Neuron (in vitro differentiated cells): Measurements from ENCODE around the gene MAPK1.
"Not testable (repeated sequence)": the region's sequence is repeated elsewhere in the genome, so short reads cannot be mapped to it uniquely, and the experiment has no call there.

Experiments
- H2AFZ ChIP-seq: one replicate; pipeline ENCODE4 v1.6.1; 2013; ENCODE audit warnings: low read depth, mild to moderate bottlenecking, inconsistent platforms, low read length, moderate library complexity
- H3K27me3 ChIP-seq: one replicate; pipeline ENCODE4 v1.6.1; 2013; ENCODE audit warnings: low read length; ENCODE audit not compliant: insufficient read depth
- H3K36me3 ChIP-seq: one replicate; pipeline ENCODE4 v1.6.1; 2013; ENCODE audit warnings: low read length; ENCODE audit not compliant: insufficient read depth
- H3K4me1 ChIP-seq: one replicate; pipeline ENCODE4 v1.6.1; 2013; ENCODE audit warnings: low read length; ENCODE audit not compliant: insufficient read depth
- H3K4me3 ChIP-seq: 2 replicates; pipeline ENCODE4 v1.5.1; 2013; ENCODE audit warnings: mild to moderate bottlenecking, low read length, moderate library complexity
- H3K9me3 ChIP-seq: one replicate; pipeline ENCODE4 v1.6.1; 2013; ENCODE audit warnings: low read length

The MAPK1 gene

DNA sequence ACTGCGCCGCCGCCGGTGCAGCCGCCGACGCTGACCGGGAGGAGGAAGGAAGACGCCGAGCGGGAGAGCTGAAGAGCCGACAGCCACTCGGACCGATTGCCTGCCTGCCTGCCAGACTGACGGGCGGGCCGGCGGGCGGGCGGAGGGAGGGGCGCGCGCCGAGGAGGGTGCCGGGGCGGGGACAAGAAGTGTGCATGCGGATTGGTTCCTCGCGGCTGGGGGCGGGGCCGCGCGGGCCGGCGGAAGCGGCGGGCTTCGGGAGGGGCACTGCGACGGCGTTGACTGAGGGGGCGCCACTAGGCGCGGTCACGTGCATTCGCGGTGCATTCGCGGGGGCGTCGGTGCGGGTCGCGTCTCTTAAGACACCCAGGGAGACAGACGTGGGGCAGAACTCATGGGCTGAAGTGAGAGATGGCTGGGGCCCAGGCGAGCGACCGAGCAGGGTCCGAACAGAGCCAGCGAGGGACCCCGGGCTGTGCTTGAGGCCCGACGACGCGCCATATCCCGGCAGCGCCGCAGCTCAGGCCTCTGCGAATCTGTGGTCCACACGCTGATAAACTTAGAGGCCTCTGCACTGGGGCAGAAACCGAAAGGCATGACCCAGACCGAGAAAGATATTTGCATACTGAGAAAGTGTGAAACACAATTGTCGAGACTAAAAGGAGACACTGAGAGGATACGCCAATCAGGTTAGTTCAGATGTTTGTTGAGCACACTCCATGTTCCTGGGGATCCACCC lies at the start of gene MAPK1:
Gene MAPK1 (minus strand): TSS at position 118 of the 739 bp plus-strand sequence. CDS start 205 bp downstream, outside the sequence.
- Histone ChIP-seq H3K9me3 (no peaks in the 10 kb centered on the region), H3K36me3 (no peaks in the 10 kb centered on the region), H3K27me3 (no peaks in the 10 kb centered on the region), H2AFZ (peak within 1 kb of the TSS; percentile 65), H3K4me3 (peak within 1 kb of the TSS; percentile 99), H3K4me1 (peaks cover 24% of the 10 kb centered on the region)

DNA sequence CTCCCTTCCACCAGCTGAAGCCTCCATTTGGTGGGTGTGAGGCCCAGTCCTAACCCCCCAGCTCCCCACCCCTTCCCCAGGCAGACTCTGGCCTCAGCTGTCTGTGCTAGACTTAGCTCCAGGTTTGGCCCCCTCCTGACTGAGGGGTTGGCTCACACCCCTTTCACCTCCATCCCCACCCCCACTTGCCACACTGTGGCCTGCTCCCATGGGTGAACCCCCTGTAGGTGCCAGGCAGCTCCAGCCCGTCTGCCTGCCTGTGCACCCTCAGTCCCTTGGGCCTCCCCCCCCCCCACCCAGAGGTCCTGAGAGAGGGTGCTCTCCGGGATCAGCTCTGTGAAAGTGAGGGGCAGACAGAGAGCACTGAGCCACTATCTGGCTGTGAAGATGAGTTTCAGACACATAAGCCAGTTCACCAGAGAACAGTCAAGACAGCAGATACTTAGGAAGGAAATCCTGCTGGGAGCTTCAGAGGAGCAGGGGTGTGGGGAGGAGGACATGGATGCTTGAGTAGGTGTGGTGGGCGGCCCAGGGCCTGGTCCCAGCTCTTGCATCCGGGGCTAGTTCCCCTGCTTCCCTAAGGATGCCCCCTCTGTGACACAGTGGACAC lies 49.0 kb upstream of the MAPK1 start:
- H3K27me3 ChIP-seq: no peaks in the 10 kb centered on the region
- H2AFZ ChIP-seq: no peak overlapping the region
- no peaks in the 10 kb centered on the region for H3K36me3 ChIP-seq
- H3K4me1 ChIP-seq: no peaks in the 10 kb centered on the region
- H3K9me3 ChIP-seq: no peaks in the 10 kb centered on the region
- no peak overlapping the region for H3K4me3 ChIP-seq

GRCh38 chr22:21915624-21916308 lies 48.3 kb upstream of the MAPK1 start:
- Histone ChIP-seq H3K9me3 (no peaks in the 10 kb centered on the region), H3K27me3 (no peaks in the 10 kb centered on the region), H3K4me3 (no peak overlapping the region)

DNA sequence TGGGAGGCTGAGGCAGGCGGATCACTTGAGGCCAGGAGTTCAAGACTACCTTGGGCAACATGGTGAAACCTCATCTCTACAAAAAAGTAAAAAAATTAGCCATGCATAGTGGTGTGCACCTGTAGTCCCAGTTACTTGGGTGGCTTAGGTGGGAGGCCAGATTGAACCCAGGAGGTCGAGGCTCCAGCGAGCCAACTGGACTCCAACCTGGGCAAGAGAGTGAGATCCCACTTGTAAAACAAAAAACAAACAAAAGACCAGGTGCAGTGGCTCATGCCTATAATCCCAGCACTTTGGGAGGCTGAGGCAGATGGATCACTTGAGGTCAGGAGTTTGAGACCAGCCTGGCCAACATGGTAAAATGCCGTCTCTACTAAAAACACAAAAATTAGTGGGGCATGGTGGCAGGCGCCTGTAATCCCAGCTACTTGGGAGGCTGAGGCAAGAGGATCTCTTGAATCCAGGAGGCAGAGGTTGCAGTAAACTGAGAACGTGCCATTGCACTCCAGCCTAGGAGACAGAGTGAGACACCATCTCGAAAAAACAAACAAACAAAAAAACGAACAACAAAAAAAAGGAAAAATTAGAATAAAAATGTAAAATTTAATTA lies 46.7 kb upstream of the MAPK1 start:
- H3K9me3 ChIP-seq, H3K4me1 ChIP-seq, H3K4me3 ChIP-seq, H3K27me3 ChIP-seq, H3K36me3 ChIP-seq, H2AFZ ChIP-seq: not testable (repeated sequence)

More at GRCh38 chr22:21915624-21916308, 48.3 kb upstream of the MAPK1 start:
- H3K36me3 ChIP-seq: no peaks in the 10 kb centered on the region
- H3K4me1 ChIP-seq: no peaks in the 10 kb centered on the region
- H2AFZ ChIP-seq: no peak overlapping the region

- H3K4me1 ChIP-seq, H3K36me3 ChIP-seq, H2AFZ ChIP-seq, H3K9me3 ChIP-seq, H3K27me3 ChIP-seq, H3K4me3 ChIP-seq: not testable (repeated sequence)
Measured at GRCh38 chr22:21910367-21910766, 42.9 kb upstream of the MAPK1 start.

GRCh38 chr22:21909871-21910270 lies 42.4 kb upstream of the MAPK1 start:
- H3K9me3 ChIP-seq: no peaks in the 10 kb centered on the region
- H3K36me3 ChIP-seq: no peaks in the 10 kb centered on the region
- no peaks in the 10 kb centered on the region for H3K4me1 ChIP-seq
- H3K27me3 ChIP-seq: no peaks in the 10 kb centered on the region
- no peak overlapping the region for H2AFZ ChIP-seq
- no peak overlapping the region for H3K4me3 ChIP-seq

DNA sequence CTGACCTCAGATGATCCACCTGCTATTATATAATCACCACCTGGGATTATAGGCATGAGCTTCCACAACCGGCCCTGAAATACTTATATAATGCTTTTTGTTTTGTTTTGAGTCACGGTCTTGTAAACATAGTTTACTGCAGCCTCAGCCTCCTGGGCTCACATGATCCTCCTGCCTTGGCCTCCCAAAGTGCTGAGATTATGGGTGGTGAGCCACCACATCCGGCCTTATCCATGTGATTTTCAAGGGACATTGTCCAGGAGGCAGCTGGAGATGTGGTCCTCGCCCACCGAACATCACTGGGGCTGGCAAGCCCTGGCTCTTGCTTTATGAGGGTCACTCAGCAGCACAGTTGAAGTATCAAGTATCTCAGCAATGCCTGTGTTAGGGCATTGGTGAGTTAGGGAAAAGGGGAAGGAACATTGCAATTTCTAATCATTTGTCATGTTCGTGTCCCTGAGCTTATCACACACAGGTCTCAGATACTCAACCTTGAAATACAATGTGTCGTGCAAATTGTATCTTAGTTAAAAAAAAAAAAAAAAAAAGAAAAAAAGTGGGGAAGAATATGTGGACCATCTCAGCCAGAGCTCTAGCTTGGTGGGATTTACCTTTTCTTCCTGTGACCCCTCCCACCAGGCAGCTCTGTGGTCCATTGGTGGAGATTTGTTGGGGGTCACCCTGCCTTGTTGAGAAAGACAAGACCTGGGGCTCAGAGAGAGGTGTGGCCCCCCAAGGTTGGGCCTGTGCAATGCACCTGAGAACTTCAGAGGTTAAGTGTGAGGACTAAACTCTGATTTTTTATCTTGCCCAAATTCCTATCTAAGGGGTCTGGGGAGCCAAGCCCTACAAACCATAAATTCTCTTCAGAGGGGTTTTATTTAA lies 40.4 kb upstream of the MAPK1 start:
- Histone ChIP-seq H3K27me3 (no peaks in the 10 kb centered on the region), H3K4me3 (no peak overlapping the region), H2AFZ (no peak overlapping the region), H3K36me3 (no peaks in the 10 kb centered on the region), H3K4me1 (no peaks in the 10 kb centered on the region), H3K9me3 (no peaks in the 10 kb centered on the region)

- not testable (repeated sequence) for H3K4me1 ChIP-seq, H3K9me3 ChIP-seq, H3K36me3 ChIP-seq, H3K27me3 ChIP-seq, H2AFZ ChIP-seq, H3K4me3 ChIP-seq
Measured at GRCh38 chr22:21905234-21905633, 37.8 kb upstream of the MAPK1 start.

DNA sequence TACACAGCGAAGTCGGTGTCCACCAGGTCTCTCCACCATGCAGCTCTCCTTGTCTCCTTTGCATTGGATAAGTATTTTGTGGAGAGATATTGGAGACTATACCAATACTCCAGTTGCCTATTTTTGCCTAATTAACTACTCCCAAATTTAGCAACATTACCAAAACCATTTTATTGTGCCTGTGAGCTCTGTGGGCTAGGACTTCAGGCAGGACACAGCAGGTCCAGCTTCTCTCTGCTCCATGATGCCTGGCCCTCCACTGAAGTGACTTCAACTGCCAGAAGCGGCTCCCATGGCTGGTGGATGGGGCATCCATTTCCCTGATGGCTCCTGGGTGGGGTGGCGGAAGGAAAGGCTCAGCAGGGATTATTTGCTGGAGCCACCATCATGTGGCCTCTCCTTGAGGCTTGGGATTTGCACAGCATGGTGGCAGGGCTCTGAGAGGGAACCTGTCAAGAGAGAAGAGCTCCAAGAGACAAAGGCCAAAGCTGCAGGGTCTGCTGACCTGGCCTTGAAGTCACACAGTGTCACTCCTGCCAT lies 36.9 kb upstream of the MAPK1 start:
- Histone ChIP-seq H3K4me1 (no peaks in the 10 kb centered on the region), H3K27me3 (no peaks in the 10 kb centered on the region), H2AFZ (no peak overlapping the region), H3K9me3 (no peaks in the 10 kb centered on the region), H3K4me3 (no peak overlapping the region), H3K36me3 (no peaks in the 10 kb centered on the region)

DNA sequence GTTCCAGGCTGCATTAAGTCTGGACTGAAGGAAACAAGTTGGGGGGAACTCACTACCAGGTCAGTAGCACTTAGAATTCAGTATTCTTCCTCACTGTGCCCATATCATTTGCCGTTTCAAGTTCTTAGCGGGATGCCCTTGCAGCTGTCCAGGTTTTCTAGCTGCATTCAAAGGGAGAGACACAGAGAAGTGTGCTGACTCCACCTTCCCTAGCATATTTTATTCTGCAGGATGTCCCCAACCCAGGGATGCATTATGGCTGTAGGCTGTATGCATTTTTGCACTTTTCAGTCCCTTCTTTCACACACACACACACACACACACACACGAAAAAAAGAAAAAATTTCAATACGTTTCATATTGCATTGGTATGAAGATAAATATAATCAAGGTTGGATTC lies 35.8 kb upstream of the MAPK1 start:
- no peaks in the 10 kb centered on the region for H3K27me3 ChIP-seq
- no peaks in the 10 kb centered on the region for H3K9me3 ChIP-seq
- no peaks in the 10 kb centered on the region for H3K36me3 ChIP-seq
- no peaks in the 10 kb centered on the region for H3K4me1 ChIP-seq
- no peak overlapping the region for H2AFZ ChIP-seq
- H3K4me3 ChIP-seq: no peak overlapping the region

DNA sequence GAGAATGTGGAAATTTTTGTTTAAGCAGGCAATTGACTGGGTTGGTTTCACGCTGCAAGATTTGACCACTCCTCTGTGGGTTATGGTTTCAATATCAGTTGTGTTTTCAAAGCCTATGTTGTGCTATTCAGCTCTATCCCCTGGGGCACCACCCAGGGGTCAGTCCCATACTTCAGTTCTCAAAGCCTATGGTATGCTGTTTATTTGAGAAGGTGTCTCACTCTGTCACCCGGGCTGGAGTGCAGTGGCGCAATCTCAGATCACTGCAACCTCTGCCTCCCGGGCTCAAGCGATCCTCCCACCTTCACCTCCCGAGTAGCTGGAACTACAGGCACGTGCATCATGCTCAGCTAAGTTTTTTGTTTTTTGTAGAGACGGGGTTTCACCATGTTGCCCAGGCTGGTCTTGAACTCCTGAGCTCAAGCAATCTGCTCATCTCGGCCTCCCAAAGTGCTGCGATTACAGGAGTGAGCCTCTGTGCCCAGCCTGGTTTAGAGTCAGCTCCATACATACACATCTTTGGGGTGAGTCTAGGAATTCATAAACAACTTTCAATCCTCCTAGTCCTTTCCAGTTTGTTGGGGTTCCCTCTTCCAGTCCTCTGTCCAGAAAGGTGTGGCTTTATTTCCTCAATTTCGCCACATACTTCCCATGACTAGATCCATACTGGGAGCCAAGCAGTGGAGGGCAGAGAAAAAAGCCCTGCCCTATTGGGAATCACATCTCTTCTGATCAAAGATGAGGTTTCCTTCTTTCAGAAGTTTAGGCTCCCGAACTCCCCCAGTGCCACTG lies 35.0 kb upstream of the MAPK1 start:
- Histone ChIP-seq H3K27me3 (no peaks in the 10 kb centered on the region), H3K9me3 (no peaks in the 10 kb centered on the region), H2AFZ (no peak overlapping the region)

More for the DNA sequence above, 35.0 kb upstream of the MAPK1 start:
- H3K4me1 ChIP-seq: no peaks in the 10 kb centered on the region
- H3K36me3 ChIP-seq: no peaks in the 10 kb centered on the region
- no peak overlapping the region for H3K4me3 ChIP-seq
